Right atrium auricular region (tissue), 2 donors: Measurements from ENCODE around the gene TXN2. TPM values are rescaled to one million over a fixed set of nuclear protein-coding genes. Genes with fewer than 3 reads are reported as not detected.
"Not testable (repeated sequence)": the region's sequence is repeated elsewhere in the genome, so short reads cannot be mapped to it uniquely, and the experiment has no call there.

Source experiments
- DNase-seq: peaks from one replicate; pipeline ENCODE4 v3.0.0-alpha.2; 2019; ENCODE audit warnings: low spot score
- H3K27ac ChIP-seq, 2 donors: fragments of 200-600 bp; sonication (generic); 1 replicate in 1 of 2; 2 replicates in 1 of 2; pipeline ENCODE4 v1.5.1; 2016 to 2019
- H3K27me3 ChIP-seq, 2 donors: fragments of 200-600 bp; sonication (generic); one replicate each; pipeline versions ENCODE4 v1.5.1 to v1.6.0; 2017 to 2019
- H3K36me3 ChIP-seq: fragments of 200-600 bp; sonication (generic); one replicate; pipeline ENCODE4 v1.5.1; 2016
- H3K4me1 ChIP-seq, 2 donors: fragments of 200-600 bp; sonication (generic); one replicate each; pipeline versions ENCODE4 v1.5.1 to v1.6.0; 2017 to 2019
- H3K4me3 ChIP-seq, 2 donors: fragments of 200-600 bp; sonication (generic); 1 replicate in 1 of 2; 2 replicates in 1 of 2; pipeline ENCODE4 v1.5.1; 2017 to 2019; ENCODE audit warnings: mild to moderate bottlenecking in 1 of 2, moderate library complexity in 1 of 2
- H3K9me3 ChIP-seq, 2 donors: fragments of 200-600 bp; sonication (generic); one replicate each; pipeline ENCODE4 v1.5.1; 2019
- CTCF ChIP-seq, 2 donors: fragments of 200-600 bp; sonication (generic); IDR thresholded peaks; one replicate each; pipeline ENCODE4 v1.5.1; 2019; ENCODE audit warnings: antibody characterized with exemption in 2 of 2
- total RNA-seq, 2 donors: library from RNA; depleted of rRNA; stranded (reverse); fragments of >200 nt; gene quantifications; one replicate each; pipeline ENCODE4 v1.1.0, GENCODE V29; 2016

TXN2 gene
- total RNA-seq, 2 donors from 2014 or later = 70.6 to 82.1 TPM

DNA sequence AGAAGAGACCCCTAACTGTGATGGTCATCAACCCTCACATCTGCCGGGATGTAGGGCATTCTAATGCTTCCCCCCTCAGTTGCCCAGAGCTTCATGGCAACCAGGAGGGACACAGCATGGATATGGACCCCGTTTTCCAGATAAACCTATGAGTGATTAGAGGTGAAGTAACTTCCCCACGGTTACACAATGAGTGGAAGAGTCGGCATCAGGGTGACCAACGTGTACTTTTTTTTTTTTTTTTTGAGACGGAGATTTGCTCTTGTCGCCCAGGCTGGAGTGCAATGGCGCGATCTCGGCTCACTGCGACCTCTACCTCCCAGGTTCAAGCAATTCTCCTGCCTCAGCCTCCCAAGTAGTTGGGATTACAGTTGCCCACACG, 25.0 kb downstream of the TXN2 start:
- H3K4me3 ChIP-seq = no peak overlapping the region
- peaks cover 0 to 63% of the 10 kb centered on the region in 2 donors for H3K4me1 ChIP-seq
- no peaks in the 10 kb centered on the region for H3K27me3 ChIP-seq
- H3K27ac ChIP-seq = peak overlapping the region; percentile 89 to 95
- TF ChIP-seq CTCF (IDR thresholded peaks at IDR 0.05) = no peak
- no peaks in the 10 kb centered on the region for H3K9me3 ChIP-seq
- H3K36me3 ChIP-seq = no peaks in the 10 kb centered on the region
- no peak for DNase-seq

GRCh38 chr22:36455571-36456463, 25.6 kb downstream of the TXN2 start:
- no peak for TF ChIP-seq CTCF (IDR thresholded peaks at IDR 0.05)
- Histone ChIP-seq H3K4me3 (peak overlapping the region in 1 of 2 donors; percentile 56), H3K9me3 (no peaks in the 10 kb centered on the region), H3K36me3 (no peaks in the 10 kb centered on the region), H3K27me3 (no peaks in the 10 kb centered on the region), H3K4me1 (peaks cover 0 to 63% of the 10 kb centered on the region in 2 donors), H3K27ac (peak overlapping the region; percentile 89 to 95)
- no peak for DNase-seq

DNA sequence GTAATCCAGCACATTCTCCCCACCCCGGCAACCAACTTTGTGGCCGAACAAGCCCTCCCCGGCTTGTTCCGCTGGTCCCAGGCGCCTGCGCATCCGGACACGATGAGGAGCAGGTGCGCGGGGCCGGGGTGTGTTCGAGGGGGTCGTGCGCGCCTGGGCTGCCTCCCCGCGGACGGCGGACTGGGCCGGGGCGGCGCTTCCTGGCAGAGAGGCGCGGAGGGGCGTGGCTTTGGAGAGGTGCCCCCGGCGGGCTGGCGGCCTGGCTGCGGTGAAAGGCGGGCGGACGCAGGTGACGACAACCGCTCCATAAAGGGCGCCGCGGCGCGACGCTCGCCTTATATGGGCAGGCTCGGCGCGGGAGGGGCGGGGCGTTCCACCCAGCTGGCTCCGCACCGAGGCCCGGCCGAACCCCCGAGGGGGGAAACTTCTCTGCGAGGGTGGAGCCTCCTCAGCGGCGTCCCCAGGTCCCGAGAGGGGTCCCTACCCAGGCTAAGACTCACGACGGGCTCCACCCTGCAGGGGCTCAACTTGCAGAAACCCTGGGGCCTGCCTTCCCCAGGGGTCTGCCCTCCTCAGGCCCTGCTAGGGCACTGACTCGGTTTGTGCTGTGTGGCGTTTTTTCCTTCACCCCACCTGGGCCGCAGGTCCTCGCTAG, 26.4 kb downstream of the TXN2 start:
- Histone ChIP-seq H3K9me3 (no peaks in the 10 kb centered on the region), H3K27me3 (no peaks in the 10 kb centered on the region), H3K4me1 (peaks cover 0 to 69% of the 10 kb centered on the region in 2 donors), H3K4me3 (peak overlapping the region; percentile 29 to 56), H3K36me3 (no peaks in the 10 kb centered on the region), H3K27ac (peak overlapping the region; percentile 89 to 95)
- TF ChIP-seq CTCF (IDR thresholded peaks at IDR 0.05) = peak in 1 of 2 donors; percentile 28
- peak; percentile 92 for DNase-seq

DNA sequence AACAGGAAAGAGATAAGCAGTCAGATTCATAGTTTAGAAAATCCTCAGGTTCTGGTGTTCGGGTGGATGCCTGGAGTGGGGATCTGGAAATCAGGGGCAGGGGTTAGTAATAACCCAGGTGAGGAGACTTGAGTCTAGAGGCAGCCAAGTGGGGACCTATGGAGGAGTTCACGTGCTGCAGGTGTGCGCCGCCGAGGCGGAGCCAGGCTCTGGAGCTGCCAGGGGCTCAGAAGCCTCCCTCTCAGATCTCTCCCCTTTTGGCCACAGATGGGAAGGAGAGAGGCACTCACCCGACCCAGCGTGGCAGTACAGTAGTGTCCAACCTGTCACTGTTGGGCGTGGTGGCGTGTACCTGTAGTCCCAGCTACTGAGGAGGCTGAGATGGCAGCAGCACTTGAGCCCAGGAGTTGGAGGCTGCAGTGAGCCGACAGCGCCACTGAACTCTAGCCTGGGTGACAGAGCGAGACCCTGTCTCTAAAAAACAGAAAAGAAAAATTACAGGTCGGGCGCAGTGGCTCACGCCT, 27.5 kb downstream of the TXN2 start:
- Histone ChIP-seq H3K4me3 (no peak overlapping the region), H3K27ac (peak overlapping the region; percentile 89 to 95), H3K9me3 (no peaks in the 10 kb centered on the region), H3K36me3 (no peaks in the 10 kb centered on the region), H3K27me3 (no peaks in the 10 kb centered on the region), H3K4me1 (peaks cover 0 to 79% of the 10 kb centered on the region in 2 donors)
- no peak for DNase-seq
- TF ChIP-seq CTCF (IDR thresholded peaks at IDR 0.05) = no peak

GRCh38 chr22:36452978-36453607, 28.3 kb downstream of the TXN2 start:
- H3K27me3 ChIP-seq, H3K36me3 ChIP-seq, H3K9me3 ChIP-seq, DNase-seq, H3K4me3 ChIP-seq: not testable (repeated sequence)
- peak overlapping the region; percentile 89 to 95 for H3K27ac ChIP-seq
- peaks cover 0 to 78% of the 10 kb centered on the region in 2 donors for H3K4me1 ChIP-seq
